Measurements from ENCODE around the gene HDAC4.

HDAC4 gene

DNA sequence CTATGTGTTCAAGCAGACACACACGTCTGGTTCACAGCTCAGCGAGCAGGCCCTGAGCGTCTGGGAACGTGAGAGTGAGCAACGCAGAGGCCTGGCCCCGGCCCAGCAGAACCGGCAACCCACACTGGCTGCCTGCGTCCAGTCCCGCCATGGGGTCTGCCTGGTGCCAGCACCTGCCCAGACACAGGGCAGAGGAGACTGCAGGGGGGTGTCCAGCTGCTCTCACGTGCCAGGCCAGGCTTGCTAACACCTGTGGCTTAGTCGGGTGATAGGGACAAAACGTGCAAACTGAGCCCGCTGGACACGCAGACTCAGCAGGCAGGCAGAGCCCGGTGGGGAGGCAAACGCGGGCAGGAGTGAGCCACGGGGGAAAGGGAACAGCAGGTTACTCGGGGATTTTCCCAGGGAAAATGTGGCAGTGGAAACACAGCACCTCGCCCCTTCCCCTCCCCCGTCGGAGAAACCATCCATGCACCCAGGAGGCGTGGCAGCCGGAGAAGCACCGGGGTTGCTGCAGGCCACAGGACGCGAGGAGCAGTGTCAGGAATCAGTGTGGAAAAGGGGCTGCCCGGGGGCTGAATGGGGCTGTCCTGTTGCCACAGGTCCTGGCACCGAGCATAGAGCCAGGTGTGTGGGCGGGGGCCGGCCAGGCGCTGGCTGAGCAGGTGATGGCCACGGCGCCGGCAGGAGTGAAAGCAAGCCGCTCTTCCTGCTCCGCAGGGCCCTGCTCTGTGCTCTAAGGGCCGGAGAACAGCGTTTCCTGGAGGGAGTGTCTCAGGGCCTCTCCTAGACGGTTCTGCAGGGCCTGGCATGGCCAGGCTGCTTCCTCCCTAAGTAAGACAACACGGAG lies 154.7 kb downstream of the HDAC4 start:
- Histone ChIP-seq H3K27ac (no peak overlapping the region), H3K4me3 (no peak overlapping the region)
- TF ChIP-seq, protein P1, sequence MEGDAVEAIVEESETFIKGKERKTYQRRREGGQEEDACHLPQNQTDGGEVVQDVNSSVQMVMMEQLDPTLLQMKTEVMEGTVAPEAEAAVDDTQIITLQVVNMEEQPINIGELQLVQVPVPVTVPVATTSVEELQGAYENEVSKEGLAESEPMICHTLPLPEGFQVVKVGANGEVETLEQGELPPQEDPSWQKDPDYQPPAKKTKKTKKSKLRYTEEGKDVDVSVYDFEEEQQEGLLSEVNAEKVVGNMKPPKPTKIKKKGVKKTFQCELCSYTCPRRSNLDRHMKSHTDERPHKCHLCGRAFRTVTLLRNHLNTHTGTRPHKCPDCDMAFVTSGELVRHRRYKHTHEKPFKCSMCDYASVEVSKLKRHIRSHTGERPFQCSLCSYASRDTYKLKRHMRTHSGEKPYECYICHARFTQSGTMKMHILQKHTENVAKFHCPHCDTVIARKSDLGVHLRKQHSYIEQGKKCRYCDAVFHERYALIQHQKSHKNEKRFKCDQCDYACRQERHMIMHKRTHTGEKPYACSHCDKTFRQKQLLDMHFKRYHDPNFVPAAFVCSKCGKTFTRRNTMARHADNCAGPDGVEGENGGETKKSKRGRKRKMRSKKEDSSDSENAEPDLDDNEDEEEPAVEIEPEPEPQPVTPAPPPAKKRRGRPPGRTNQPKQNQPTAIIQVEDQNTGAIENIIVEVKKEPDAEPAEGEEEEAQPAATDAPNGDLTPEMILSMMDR (IDR thresholded peaks at IDR 0.05) = no peak
- DNase-seq (ENCODE audit: low spot score) = peak; percentile 65

GRCh38 chr2:239245107-239245506 lies 155.7 kb downstream of the HDAC4 start:
- no peak overlapping the region for H3K4me3 ChIP-seq
- H3K27ac ChIP-seq = no peak overlapping the region
- TF ChIP-seq, protein P1 (IDR thresholded peaks at IDR 0.05) = no peak
- no peak for DNase-seq (ENCODE audit: low spot score)

DNA sequence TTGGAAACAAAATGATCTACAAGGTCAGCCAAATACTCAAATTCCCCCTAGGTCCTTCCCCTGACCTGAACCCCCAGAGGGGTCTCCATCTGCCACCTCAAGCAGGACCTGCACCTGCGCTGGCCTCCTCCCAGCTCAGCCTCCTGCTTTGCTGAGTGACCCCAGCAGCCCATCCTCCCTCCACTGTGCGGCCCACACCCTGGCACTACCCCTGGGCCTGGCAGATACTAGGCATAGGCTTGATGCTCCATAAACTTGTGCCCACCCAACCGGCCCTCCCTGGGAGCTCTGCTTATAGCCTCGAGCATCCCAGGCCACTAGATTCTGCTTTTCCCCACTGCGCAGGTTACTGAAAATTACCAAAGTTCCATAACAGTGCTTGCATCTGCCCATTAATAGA lies 156.2 kb downstream of the HDAC4 start:
- TF ChIP-seq, protein P1 (IDR thresholded peaks at IDR 0.05) = no peak
- peak; percentile 59 for DNase-seq (ENCODE audit: low spot score)
- no peak overlapping the region for H3K27ac ChIP-seq

DNA sequence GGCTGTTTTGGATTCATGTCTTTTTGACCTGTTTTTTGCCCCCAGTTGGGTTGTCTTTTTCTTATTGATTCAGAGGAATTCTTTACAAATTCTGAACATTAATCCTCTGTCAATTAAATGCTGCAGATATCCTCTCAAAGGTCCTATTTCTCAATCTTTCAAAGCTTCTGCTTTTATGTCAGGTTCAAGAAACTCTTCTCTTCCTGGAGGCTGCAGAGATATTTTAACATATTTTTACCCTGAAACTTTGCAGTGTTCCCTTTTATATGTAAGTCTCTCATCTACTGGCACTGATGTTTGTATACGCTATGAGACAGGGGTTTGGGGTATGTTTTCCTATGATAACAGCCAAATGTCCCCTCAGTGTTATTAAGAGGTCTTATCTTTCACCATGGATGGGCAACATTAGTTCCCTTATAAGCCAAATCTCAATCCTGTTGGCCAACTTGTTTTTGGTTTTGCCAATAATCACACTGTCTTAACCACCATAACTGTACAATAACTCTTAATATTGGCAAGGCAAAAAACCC lies 159.3 kb downstream of the HDAC4 start:
- TF ChIP-seq, protein P1 (IDR thresholded peaks at IDR 0.05) = no peak
- H3K4me3 ChIP-seq = no peak overlapping the region
- DNase-seq (ENCODE audit: low spot score) = no peak
- H3K27ac ChIP-seq = no peak overlapping the region

More for the DNA sequence above, 156.2 kb downstream of the HDAC4 start:
- H3K4me3 ChIP-seq = no peak overlapping the region

DNA sequence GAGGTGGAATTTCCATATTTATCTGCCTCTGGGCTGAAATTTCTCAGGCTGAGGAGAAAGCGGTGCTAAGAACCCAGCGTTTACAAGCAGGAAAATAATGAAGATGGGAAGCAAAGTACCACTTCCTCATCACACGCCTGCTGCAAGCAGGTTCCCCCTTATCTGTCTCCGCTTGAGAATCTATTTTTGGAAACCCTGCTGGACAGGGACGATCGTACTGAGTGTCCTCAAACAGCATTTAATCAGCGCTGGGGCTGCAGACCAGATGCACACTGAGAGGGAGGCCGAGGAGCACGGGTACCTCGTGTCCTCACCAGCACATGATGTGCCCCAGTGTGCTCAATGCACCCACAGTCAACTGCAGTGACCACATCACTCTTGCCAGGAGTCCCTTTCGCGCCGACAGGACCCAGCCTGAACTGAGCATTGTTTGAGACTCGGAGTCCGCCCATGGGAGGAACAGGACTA lies 160.4 kb downstream of the HDAC4 start:
- peak; percentile 68 for DNase-seq (ENCODE audit: low spot score)
- H3K27ac ChIP-seq = no peak overlapping the region
- TF ChIP-seq, protein P1 (IDR thresholded peaks at IDR 0.05) = no peak
- peak overlapping the region; percentile 13 for H3K4me3 ChIP-seq

DNA sequence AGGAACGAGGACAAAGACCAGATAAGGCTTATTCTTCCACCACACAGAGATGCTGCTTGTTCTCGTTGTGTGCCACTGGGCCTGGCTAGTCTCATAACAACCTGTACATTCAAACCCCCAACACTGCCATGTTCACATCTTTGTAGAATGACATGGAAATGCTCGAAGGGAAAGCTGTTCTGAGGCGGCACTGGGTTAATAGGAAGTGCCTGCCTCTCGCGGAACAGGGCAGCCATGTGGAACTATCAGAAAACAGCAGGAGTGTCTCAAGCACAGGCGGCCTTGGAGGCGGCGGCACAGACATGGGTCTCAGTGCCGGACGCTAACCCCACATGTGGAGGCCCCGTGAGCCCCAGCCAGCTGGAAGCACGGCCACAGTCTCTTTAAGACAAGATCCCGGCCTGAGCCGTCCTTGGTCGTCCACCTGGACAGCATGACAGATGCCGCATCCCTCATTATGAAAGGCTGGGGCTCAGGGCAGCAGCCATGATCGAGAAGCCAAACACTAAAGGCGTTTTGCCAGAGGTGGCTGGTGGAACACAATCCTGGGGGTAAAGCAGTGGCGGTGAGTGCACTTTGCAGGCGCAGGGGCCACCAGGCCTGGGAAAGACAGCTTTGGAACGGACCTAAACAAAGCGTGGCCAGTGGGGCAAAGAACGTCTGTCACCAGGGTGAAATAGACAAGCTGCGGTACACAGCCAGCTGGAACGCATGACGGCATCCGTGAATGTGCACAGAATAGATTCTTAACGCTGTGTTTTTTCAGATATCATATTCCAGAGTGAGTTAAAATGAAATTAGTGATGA lies 161.0 kb downstream of the HDAC4 start:
- TF ChIP-seq, protein P1 (IDR thresholded peaks at IDR 0.05) = no peak
- H3K4me3 ChIP-seq = peak overlapping the region; percentile 13
- peak; percentile 69 for DNase-seq (ENCODE audit: low spot score)

More for the DNA sequence above, 161.0 kb downstream of the HDAC4 start:
- H3K27ac ChIP-seq = peak overlapping the region in 1 of 2 donors; percentile 1

Measured in coronary artery (tissue), 2 donors.